ENCODE results near the gene DNAJC5. TPM values are rescaled to one million over a fixed set of nuclear protein-coding genes. Genes with fewer than 3 reads are reported as not detected.

Gene DNAJC5
- total RNA-seq, 1 experiment from 2014 or later = 16.1 TPM

DNA sequence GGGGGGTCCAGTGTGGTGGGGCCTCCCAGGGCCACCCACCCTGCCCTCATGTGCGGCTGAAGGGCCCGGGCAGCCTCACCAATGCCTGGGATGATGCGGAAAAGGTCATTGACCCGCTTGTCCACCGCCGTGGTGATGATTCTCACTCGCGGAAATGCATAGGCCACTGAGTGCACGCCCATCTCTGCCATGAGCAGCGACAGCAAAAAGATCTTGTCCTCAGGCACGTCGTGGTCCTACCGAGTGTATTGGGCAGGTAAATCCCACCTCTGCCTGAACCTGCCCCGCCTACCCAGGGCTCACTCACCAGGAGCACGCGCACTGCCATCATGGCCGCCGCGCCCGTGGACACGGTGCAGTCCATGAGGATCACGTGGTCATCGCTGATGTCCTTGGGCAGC is 45.1 kb downstream of the DNAJC5 start:
- no peak for DNase-seq (ENCODE audit: low spot score)

DNA sequence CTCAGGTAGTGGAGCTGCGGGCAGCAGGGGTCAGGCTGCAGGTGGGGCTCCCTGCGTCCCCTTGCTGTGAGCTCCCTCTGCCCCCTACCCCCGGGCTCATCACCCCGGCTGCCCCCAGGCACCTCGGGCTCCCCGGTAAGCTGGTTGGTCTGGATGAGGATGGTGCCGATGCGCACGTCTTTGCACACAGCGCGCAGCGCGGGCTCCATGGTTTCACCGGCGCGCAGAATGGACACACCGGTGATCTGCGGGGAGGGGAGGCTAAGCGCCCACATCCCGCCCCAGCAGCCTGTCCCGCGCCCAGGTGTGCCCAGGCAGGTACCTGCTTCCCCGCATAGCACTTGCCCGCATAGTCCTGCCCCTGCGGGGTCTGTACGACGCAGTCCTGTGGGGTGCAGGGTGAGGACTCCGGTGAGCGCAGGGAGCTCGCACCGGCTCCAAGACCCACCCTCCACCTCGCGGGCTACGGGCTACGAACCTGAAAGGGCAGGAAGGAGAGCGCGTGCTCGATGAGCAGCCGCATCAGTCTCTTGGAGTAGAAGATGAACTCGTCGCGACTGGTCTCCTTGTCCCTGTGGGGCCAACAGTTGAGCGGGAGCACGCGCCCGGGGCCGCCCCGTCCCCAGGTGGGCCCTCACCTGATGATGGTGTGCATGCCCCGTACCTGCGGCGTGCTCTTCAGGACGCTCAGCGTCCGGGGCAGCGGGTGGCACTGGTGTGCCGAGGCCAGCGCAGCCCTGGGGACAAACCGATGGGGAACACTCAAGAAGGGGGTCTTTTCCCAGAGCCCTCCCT is 45.7 kb downstream of the DNAJC5 start:
- no peak for DNase-seq (ENCODE audit: low spot score)

DNA sequence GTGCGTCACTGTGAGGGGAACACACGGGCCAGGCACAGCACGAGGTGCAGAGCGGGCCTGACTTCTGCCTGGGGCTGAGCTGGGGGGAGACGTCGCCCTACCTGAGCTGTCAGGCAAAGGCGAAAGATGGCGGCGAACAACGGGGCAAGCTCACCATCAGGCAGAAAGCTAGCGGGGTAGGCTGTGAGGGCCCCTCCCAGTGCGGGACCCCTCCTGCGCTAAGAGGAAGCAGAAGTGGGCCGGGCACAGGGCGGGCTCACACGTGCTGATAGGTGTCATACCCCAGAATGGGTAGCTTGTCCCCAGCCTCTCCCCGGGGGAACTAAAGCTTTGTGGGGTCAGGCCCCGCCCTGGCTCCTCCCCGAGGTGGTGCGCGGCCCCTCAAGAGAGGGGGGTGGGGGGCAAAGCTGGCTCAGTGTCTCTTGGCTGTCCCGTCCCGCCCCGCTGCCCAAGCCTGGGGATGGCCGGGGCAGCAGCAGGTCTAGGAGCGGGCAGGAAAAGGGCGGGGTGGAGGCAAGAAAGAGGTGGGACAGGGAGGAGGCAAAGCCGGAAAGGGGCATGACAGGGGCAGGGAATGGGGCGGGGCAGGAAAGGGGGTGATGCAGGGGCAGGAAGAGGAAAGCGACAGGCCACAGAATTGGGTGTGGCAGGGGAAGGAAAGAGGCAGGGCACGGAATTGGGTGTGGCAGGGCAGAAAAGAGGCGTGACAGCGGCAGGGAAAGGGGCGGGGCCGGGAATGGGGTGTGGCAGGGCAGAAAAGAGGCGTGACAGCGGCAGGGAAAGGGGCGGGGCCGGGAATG is 46.6 kb downstream of the DNAJC5 start:
- DNase-seq (ENCODE audit: low spot score) = no peak

DNA sequence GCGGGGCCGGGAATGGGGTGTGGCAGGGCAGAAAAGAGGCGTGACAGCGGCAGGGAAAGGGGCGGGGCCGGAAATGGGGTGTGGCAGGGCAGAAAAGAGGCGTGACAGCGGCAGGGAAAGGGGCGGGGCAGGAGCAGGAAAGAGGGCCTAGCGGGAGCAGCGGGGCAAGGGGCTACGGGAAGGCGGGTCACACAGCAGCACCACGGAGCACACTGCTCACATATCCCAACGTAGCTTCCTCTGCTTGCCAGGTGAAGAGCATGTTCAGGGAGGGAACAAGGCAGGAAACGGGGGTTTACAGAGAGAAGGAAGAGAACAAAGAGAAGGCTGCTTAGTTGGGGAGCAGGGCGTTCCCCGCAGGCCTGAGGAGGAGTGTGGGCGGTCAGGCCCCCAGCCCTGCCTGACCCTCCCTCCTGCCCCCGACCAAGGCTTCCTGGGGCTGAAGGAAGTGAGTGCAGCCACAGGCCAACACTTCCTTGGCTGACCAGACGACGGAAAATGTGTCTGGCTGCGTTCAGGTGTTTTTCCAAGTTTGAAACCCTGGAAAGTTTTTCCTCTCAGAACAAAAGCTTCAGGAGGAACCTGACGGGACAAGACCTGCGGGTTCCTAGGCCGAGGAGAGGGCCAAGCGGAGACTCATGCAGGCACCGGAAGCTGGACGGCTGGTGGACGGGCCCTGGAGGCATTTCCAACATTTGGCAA is 47.5 kb downstream of the DNAJC5 start:
- no peak for DNase-seq (ENCODE audit: low spot score)

DNA sequence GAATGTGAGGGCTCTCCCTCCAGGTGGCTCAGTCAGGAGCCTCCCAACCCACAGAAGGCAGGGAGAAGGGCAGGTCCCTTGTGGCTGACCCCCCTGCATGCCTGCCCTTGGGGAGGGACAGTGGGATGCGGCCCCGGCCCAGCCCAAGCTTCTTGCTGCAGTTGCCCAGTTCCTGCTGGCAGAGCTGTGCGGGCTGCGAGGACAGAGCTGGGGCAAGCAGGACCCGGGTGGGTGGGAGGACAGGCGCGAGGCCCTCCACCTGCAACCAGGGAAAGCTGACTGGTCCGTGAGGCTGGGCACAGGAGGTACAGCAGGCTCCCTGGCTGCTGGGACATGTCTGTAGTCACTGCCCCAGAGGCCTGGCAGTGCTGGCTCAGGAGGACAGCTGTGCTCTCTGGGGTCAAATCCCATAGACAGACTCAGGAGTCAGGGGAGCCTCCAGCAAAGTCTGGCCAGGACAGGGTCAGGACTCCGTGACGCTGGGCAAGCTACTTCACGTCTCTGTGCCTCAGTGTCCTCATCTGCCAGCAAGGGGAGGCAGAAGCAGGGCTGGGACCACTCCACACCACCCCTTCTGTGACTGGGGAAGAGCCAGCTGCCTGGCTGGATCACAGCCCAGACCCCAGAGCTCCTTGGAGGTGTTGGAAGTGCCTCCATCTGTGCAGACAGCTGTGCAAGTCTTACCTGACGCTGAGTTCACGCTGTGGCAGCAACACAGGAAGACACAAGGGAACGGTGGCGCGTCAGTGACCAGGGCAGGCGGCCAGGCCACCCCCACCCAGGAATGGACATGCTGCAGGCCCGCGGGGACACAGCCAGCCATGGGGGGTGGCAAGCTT is 48.3 kb downstream of the DNAJC5 start:
- DNase-seq (ENCODE audit: low spot score) = no peak

DNA sequence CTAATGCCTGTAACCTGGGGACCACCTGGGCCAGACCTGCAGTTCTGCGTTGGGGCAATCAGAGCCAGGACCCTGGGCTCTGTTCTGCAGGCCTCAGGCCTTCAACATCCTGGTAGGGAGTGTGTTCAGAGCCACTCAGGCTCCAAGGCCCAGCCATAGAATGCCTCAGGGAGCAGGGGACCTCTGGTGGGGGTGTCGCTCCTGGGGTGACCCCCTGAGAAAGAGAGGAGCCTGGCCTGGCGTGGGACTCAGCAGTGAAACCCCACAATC is 48.8 kb downstream of the DNAJC5 start:
- DNase-seq (ENCODE audit: low spot score) = no peak

DNA sequence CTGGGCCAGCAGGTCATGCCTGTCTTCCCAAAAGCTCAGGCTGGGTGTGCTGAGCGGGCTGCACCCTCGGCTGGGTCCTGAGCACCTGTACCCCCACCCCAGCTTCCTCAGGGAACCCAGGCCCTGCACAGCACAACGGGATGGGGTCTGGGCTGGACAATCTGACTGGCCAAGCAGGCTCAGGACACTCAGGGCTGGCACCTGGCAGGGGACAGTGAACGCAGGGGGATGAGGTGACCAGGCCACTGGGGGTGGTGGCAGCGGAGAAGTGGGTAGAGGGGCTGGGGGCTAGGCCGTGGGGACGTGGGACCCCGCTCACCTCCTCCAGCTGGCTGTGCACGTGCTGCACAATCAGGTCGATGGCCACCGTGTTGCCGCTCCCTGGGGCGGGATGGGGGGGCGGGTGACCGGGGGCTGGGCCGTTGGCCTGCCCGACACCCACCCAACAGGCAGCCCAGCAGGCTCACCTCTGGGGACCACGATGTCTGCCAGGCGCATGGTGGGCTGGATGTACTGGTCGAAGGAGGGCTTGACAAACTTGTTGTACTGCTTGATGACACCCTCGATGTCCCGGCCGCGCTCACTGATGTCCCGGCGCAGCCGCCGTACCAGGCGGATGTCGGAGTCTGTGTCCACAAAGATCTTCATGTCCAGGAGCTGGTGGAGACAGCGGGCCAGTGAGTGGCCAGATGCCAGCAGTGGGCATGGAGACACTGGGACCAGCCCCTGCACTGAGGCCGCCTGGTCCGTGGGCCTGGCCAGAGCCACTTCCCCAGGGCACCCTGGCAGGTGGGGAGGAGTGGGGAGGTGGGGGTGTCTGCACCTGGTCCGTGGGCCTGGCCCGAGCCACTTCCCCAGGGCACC is 49.4 kb downstream of the DNAJC5 start:
- DNase-seq (ENCODE audit: low spot score) = no peak

DNA sequence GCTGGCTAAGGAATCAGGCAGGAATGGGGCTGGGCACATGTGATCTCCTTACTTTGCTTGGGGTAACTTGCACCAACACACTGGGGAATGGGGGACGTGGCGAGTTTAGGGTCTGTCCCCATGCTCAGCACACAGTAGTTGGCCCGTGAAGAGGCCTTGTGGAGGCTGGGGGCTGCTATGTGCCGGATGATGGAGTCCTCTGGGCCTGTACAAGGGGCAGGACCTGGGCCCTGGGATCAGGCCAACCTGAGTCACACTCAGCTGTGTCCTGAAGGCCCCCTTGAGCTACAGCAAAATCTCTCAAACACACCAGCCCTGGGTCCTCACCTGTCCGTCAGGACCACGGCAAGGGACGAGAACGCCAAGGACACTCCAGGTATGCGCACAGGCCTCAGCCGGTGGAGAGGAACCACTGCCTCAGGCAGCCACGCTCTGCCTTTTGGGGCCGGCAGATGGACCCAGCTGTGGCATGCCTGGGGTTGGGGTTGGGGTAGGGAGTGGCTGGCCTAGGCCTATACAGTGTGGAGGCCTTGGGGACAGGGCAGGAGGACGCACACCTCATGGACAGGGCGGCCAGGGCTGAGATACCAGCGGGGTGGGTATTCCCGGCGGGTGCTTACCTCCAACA is 50.2 kb downstream of the DNAJC5 start:
- no peak for DNase-seq (ENCODE audit: low spot score)

DNA sequence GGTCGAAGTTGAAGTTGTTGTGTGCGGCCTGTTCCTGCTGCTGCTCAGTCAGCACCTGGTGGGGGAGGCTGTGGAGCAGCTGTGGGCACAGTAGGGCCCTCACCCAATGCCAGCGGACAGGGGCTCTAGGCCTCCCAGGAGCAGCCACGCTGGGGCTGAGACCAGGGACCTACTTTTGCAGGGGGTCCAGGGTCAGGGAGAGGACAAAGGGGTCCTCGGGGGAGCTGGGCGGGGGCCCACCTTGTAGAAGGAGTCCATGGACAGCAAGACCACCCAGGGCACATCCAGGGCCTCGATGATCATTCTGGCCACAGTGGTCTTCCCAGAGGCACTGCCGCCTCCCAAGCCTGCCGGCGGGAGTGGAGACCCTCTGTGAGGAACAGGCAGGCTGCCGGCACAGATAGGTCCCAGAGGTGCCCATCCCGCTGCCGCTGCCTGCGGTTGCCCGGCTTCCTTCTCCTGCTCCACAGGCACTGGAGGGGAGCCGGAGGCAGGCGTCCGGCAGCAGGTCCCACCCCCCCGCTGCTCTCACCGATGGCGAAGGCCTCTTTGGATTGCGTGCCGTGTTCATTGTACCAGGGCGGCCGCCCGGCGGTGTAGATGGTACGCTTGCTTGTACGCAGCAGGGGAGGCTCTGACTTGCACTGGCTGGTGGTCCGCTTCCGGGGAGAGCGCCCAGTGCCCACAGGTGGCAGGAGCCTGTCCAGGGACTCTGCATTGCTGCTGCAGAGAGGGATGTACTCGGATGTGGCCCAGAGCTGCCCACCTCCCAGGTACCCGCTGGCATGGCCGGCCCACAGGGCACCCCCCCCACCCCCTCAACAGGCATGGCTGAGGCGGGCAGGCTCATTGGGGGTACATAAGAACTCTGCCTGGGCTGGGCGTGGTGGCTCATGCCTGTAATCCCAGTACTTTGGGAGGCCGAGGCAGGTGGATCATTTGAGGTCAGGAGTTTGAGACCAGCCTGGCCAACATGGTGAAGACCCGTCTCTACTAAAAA is 51.3 kb downstream of the DNAJC5 start:
- no peak for DNase-seq (ENCODE audit: low spot score)

DNA sequence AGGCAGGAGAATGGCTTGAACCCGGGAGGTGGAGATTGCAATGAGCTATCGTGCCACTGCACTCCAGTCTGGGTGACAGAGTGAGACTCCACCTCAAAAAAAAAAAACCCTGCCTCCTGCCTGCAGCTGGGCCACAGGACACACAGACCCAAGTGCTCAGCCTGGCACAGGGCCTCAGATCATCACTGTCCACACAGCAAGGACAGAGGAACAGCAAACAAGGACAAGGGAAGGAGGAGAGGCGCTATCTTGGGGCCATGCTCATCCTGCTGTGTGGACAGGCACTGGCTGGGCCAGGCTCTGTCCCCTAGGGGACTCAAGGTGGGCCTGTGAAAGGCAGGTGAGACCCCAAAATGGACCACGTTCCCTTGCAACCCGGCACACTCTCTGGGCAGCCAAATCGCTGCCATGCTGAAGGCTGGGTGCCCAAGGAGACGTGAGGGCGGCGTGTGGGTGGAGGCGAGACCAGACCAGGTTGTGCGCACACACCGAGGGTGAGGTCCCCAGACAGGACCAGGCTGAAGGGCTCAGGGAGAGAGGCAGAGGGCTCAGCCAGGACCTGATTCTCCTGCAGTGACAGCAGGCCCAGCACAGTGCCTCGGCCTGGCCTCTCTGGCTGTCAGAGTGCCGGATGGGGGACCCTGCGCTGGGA is 52.2 kb downstream of the DNAJC5 start:
- DNase-seq (ENCODE audit: low spot score) = no peak

DNA sequence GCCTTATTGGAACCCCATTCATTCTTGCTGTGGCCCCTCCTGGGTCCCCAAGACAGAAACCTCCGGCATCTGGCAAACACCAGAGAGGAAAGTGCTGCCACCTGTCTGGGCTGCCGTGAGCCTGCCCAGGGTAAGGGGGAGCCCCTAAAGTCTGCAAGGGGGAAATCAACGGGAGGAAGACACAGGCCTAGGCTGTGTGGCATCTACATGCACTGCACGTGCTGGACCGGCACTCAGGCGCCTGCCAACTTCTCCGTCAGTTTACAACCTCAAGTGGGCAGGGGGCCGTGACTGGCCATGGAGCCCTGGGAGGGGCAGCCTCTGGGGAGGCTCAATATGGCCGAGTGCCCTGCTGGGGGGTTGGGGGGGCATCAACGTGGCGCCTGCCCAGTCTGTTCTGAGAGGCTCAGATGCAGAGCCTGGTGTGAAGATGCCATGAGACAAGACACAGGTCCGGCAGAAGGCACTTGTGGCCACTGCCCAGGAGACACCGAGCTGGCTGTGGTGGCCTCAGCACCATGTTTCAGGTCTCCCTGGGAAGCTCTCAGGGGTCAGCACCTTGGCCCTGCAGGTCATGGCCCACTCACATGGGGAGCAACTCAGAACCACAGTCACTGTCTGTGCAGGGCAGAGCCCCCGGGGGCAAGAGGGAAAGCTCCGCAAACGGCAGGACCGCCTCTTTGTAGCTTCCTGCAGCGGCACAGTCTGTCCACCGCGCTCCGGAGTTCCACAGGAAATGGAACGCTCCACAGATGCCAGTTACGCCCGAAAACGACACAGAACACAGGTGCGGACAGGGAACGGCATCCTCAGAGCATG is 52.9 kb downstream of the DNAJC5 start:
- no peak for DNase-seq (ENCODE audit: low spot score)

DNA sequence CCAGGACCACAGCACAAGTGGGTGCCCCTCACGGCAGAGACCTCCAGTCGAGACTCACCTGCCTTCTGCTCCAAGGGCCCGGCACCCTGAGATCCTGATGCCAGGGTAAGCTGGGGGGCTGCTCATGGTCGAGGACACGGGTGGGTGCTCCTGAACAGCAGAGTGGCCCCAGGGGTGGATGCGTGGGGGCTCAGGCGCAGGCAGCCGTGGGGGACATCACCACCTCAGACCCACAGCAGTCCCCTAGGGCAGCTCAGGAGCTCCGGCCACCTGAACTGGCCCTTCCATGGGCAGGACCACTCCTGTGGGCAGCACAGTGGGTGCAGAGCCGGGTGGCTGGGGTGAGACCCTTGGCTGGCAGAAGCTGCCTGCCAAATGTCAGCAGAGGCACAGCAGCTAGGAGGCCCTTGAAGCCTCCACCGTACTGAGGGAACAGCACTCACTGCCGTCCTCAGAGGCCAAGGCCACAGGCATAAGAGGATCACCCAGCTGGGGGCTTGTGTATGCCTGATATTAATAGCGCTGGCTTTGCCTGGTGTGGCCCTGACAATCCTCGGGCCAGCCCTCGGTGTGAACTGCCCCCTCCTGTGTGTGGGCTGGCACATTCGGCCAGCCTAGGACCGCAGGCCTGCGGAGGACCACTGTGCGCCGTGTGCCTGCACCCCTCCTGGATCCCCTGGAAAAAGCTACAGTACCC is 55.9 kb downstream of the DNAJC5 start:
- DNase-seq (ENCODE audit: low spot score) = no peak

DNA sequence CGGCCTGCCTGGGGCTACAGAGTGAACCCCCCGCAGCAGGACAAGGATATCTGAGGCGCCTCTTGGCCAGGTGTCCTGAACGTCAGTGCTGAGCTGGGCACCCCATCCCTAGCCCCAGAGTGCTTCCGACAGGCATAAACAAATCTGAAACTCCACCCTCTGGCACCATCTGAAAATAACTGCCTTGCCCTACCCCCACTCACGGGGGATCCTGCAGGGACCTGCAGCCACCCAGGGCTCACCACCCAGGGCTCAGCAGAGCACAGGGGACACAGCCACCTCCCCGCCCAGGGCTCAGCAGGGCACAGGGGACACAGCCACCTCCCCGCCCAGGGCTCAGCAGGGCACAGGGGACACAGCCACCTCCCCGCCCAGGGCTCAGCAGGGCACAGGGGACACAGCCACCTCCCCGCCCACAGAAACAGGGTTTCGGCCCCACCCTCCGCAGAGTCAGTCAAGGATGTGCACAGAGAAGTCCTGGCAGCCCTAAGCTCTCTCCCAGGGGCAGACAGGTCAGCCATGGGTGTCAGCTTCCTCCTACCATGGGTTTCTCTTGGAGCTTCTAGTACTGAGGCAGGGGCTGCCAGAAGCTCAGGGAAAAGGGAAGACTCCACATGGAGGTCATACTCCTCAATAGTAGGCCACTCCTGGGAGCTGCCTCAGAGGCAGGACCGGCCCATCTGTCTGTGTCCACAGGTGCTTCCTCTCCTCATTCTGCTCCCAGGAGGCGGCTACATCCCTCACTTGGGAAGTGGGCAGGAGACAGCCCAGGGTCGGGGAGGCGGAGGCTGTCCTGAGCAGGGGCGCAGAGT is 56.7 kb downstream of the DNAJC5 start:
- no peak for DNase-seq (ENCODE audit: low spot score)

DNA sequence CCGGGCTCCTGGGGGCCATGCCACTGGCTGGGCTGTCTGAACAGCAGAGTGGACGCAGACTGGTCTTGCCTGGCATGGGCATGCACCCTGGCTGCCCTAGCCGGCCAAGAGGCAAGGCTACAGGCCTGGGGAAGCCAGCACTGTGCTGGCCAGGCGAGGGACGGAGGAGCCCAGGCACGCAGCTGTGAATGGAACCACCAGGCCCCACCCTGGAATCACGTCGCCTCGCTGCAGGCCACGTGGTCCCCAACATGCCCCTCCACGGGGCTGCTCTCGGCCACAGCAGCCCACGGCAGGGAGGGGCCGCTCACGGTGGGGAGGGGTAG is 57.2 kb downstream of the DNAJC5 start:
- no peak for DNase-seq (ENCODE audit: low spot score)

DNA sequence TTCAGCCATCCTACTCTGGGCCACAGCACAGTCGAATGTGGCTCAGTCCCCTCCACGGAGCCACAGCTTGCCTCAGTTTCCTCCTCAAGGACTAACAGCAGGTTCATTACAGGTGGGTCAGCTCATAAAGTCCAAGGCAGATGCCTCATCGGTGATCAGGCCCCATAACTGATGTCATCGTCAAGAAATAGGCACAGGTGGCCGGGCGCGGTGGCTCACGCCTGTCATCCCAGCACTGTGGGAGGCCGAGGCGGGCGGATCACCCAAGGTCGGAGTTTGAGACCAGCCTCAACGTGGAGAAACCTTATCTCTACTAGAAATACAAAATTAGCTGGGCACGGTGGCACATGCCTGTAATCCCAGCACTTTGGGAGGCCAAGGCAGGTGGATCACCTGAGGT is 57.8 kb downstream of the DNAJC5 start:
- no peak for DNase-seq (ENCODE audit: low spot score)

DNA sequence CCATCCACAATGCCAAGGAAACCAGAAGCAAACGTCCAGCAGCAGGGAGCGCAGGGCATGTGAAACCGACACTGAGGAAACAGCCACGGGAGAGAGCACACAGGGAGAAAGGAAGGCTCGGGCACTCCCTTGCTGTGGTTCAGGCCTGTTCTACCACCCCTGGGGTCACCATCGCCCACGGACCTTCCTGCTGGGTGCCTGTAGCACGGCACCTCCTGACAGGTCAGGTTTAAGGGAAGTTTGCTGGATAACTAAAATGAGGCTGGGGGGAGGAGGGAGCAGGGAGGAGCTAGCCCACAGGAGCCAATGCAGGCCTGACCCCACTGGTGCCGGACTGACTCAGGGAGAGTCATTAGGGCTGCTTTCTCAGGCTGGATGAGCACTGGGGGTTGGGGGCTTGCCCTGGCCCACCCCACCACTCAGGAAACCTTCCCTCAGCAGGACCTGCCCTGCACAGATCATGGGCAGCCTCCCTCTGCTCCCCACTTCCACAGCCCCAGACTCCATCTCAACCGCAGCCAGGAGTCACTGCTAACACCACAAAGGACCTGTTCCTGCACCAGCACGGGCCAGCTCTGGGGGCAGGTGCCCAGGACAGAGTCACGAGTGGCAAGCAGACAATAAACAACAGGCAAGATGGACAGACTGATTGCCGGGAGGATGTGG is 59.0 kb downstream of the DNAJC5 start:
- DNase-seq (ENCODE audit: low spot score) = no peak

Measured in H4 (cell line).